Loucy (cell line): Measurements from ENCODE around the gene SHISA6.

Experiments used
- H2AFZ ChIP-seq: fragments of 200-600 bp; sonication (generic); 2 replicates; pipeline ENCODE4 v1.6.0; 2016; ENCODE audit warnings: antibody characterized with exemption, mild to moderate bottlenecking, low read length, moderate library complexity
- H3F3A ChIP-seq: fragments of 200-600 bp; 2 replicates; pipeline ENCODE4 v1.6.0; 2016; ENCODE audit warnings: antibody characterized with exemption, low read depth, mild to moderate bottlenecking
- H3K27me3 ChIP-seq: fragments of 200-600 bp; sonication (generic); 2 replicates; pipeline ENCODE4 v1.6.1; 2014; ENCODE audit warnings: low read length, mild to moderate bottlenecking; ENCODE audit not compliant: insufficient read depth, poor library complexity, severe bottlenecking
- H3K36me3 ChIP-seq: fragments of 200-600 bp; sonication (generic); 2 replicates; pipeline ENCODE4 v1.6.1; 2016; ENCODE audit warnings: low read length; ENCODE audit not compliant: insufficient read depth
- H3K4me1 ChIP-seq: fragments of 200-600 bp; sonication (generic); 2 replicates; pipeline ENCODE4 v1.5.1; 2014; ENCODE audit warnings: low read length, mild to moderate bottlenecking; ENCODE audit not compliant: insufficient read depth, poor library complexity, severe bottlenecking
- H3K4me2 ChIP-seq: fragments of 200-600 bp; sonication (generic); 2 replicates; pipeline ENCODE4 v1.6.0; 2014; ENCODE audit warnings: antibody characterized with exemption, low read length, low read depth, mild to moderate bottlenecking; ENCODE audit not compliant: poor library complexity, severe bottlenecking
- H3K4me3 ChIP-seq: fragments of 200-600 bp; sonication (generic); 2 replicates; pipeline ENCODE4 v1.5.1; 2014; ENCODE audit warnings: low read length, mild to moderate bottlenecking, mixed read lengths; ENCODE audit not compliant: poor library complexity, severe bottlenecking
- H3K79me2 ChIP-seq: fragments of 200-600 bp; sonication (generic); 2 replicates; pipeline ENCODE4 v1.6.1; 2014; ENCODE audit warnings: low read length; ENCODE audit not compliant: insufficient read depth
- H3K9ac ChIP-seq: fragments of 200-600 bp; sonication (generic); 2 replicates; pipeline ENCODE4 v1.6.0; 2014; ENCODE audit warnings: mild to moderate bottlenecking, low read depth, low read length, moderate library complexity; ENCODE audit not compliant: poor library complexity, severe bottlenecking
- H3K9me2 ChIP-seq: fragments of 200-600 bp; sonication (generic); replicated peaks from 2 replicates; pipeline ENCODE4 v1.6.1; 2016; ENCODE audit warnings: low read depth, low read length, mixed read lengths
- H3K9me3 ChIP-seq: fragments of 200-600 bp; sonication (generic); 2 replicates; pipeline ENCODE4 v1.6.1; 2014; ENCODE audit warnings: mild to moderate bottlenecking, antibody characterized with exemption, low read length, low read depth; ENCODE audit not compliant: insufficient read depth
- H4K20me1 ChIP-seq: fragments of 200-600 bp; sonication (generic); 2 replicates; pipeline ENCODE4 v1.6.0; 2014; ENCODE audit warnings: antibody characterized with exemption, low read length, mild to moderate bottlenecking; ENCODE audit not compliant: insufficient read depth, poor library complexity, severe bottlenecking
- CTCF ChIP-seq: fragments of 200-600 bp; sonication (generic); conservative IDR thresholded peaks from 2 replicates; pipeline ENCODE4 v1.5.1; 2014; ENCODE audit warnings: mild to moderate bottlenecking, antibody characterized with exemption, low read length
- EZH2phosphoT487 ChIP-seq: fragments of 200-600 bp; IDR thresholded peaks from 2 replicates; pipeline ENCODE4 v1.6.1; 2018; ENCODE audit warnings: antibody characterized with exemption, mild to moderate bottlenecking, moderate library complexity, borderline replicate concordance

The SHISA6 gene

GRCh38 chr17:11404431-11405276, 163.6 kb downstream of the SHISA6 start:
- no peaks in the 10 kb centered on the region for H4K20me1 ChIP-seq
- no peak overlapping the region for H3K4me3 ChIP-seq
- no peak overlapping the region for H3K9ac ChIP-seq
- H3K36me3 ChIP-seq: no peaks in the 10 kb centered on the region
- H3K4me1 ChIP-seq: no peaks in the 10 kb centered on the region
- TF ChIP-seq CTCF (no peak), EZH2phosphoT487 (no peak)
- H3F3A ChIP-seq: no peaks in the 10 kb centered on the region
- H2AFZ ChIP-seq: no peak overlapping the region
- H3K27me3 ChIP-seq: no peaks in the 10 kb centered on the region
- H3K79me2 ChIP-seq: no peaks in the 10 kb centered on the region
- H3K9me2 ChIP-seq: no peaks in the 10 kb centered on the region
- H3K9me3 ChIP-seq: peaks cover 3% of the 10 kb centered on the region; the same call in 1 of the 2 replicates
- H3K4me2 ChIP-seq: no peak overlapping the region

GRCh38 chr17:11406716-11407115, 165.7 kb downstream of the SHISA6 start:
- H3K4me1 ChIP-seq: no peaks in the 10 kb centered on the region
- H3K27me3 ChIP-seq: no peaks in the 10 kb centered on the region
- no peaks in the 10 kb centered on the region for H3F3A ChIP-seq
- no peaks in the 10 kb centered on the region for H3K9me2 ChIP-seq
- no peaks in the 10 kb centered on the region for H3K79me2 ChIP-seq
- no peaks in the 10 kb centered on the region for H3K36me3 ChIP-seq
- no peak overlapping the region for H3K4me2 ChIP-seq
- peaks cover 3% of the 10 kb centered on the region; the same call in 1 of the 2 replicates for H3K9me3 ChIP-seq
- H3K9ac ChIP-seq: no peak overlapping the region
- H3K4me3 ChIP-seq: no peak overlapping the region
- TF ChIP-seq CTCF (no peak), EZH2phosphoT487 (no peak)
- no peaks in the 10 kb centered on the region for H4K20me1 ChIP-seq
- no peak overlapping the region for H2AFZ ChIP-seq

- H3K9me2 ChIP-seq: no peaks in the 10 kb centered on the region
- no peaks in the 10 kb centered on the region for H3K36me3 ChIP-seq
- H3K4me2 ChIP-seq: no peak overlapping the region
- H3K27me3 ChIP-seq: no peaks in the 10 kb centered on the region
- no peak overlapping the region for H3K9ac ChIP-seq
- H3K9me3 ChIP-seq: no peaks in the 10 kb centered on the region; the same call in 1 of the 2 replicates
- no peaks in the 10 kb centered on the region for H3K4me1 ChIP-seq
- TF ChIP-seq EZH2phosphoT487 (no peak), CTCF (no peak)
- H3K4me3 ChIP-seq: no peak overlapping the region
- H3K79me2 ChIP-seq: no peaks in the 10 kb centered on the region
- no peaks in the 10 kb centered on the region for H3F3A ChIP-seq
- no peak overlapping the region for H2AFZ ChIP-seq
- no peaks in the 10 kb centered on the region for H4K20me1 ChIP-seq
Observed at GRCh38 chr17:11412654-11413053, 171.6 kb downstream of the SHISA6 start.
